IMR-90 (cell line): ENCODE results near the gene RBMXL3.

Experiments used
- CEBPB ChIP-seq: IDR thresholded peaks from 2 replicates; pipeline ENCODE4 v1.6.1; 2012; ENCODE audit warnings: low read depth, low read length, improper control_type of control experiment
- CTCF ChIP-seq: conservative IDR thresholded peaks from 2 replicates; pipeline ENCODE4 v1.5.1; 2012; ENCODE audit warnings: mild to moderate bottlenecking, low read depth, low read length, improper control_type of control experiment
- FOS ChIP-seq: fragments of 150-350 bp; IDR thresholded peaks from 2 replicates; pipeline ENCODE4 v1.6.1; 2016; ENCODE audit warnings: low read depth, low read length
- POLR2A ChIP-seq: IDR thresholded peaks from 2 replicates; pipeline ENCODE4 v1.6.1; 2012; ENCODE audit warnings: mild to moderate bottlenecking, low read depth, low read length
- RCOR1 ChIP-seq: IDR thresholded peaks from 2 replicates; pipeline ENCODE4 v1.6.1; 2012; ENCODE audit warnings: mild to moderate bottlenecking, low read length, improper control_type of control experiment; ENCODE audit not compliant: insufficient replicate concordance
- RFX5 ChIP-seq: IDR thresholded peaks from 2 replicates; pipeline ENCODE4 v1.8.0; 2012; ENCODE audit warnings: low read depth, mild to moderate bottlenecking, low read length, moderate library complexity
- SMC3 ChIP-seq: fragments of 150-350 bp; IDR thresholded peaks from 2 replicates; pipeline ENCODE4 v1.6.1; 2016; ENCODE audit warnings: low read depth, mild to moderate bottlenecking, antibody characterized with exemption, low read length, moderate library complexity
- USF2 ChIP-seq: fragments of 150-350 bp; IDR thresholded peaks from 2 replicates; pipeline ENCODE4 v1.6.1; 2017; ENCODE audit warnings: mild to moderate bottlenecking, antibody characterized with exemption, low read length, low read depth
- TF ChIP-seq, protein P1 (sequence below): fragments of 150-350 bp; IDR thresholded peaks from 2 replicates; pipeline ENCODE4 v1.6.1; 2016; ENCODE audit warnings: low read depth, mild to moderate bottlenecking, low read length, moderate library complexity, borderline replicate concordance

- TF ChIP-seq CTCF (no peak), USF2 (no peak), POLR2A (no peak), CEBPB (no peak), FOS (no peak), RCOR1 (no peak), SMC3 (no peak), RFX5 (no peak)
- TF ChIP-seq, protein P1, sequence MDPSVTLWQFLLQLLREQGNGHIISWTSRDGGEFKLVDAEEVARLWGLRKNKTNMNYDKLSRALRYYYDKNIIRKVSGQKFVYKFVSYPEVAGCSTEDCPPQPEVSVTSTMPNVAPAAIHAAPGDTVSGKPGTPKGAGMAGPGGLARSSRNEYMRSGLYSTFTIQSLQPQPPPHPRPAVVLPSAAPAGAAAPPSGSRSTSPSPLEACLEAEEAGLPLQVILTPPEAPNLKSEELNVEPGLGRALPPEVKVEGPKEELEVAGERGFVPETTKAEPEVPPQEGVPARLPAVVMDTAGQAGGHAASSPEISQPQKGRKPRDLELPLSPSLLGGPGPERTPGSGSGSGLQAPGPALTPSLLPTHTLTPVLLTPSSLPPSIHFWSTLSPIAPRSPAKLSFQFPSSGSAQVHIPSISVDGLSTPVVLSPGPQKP, result no peak
These were observed 3.1 kb downstream of the RBMXL3 start for GRCh38 chrX:115192244-115192700.
